Uterus (tissue), 2 donors: ENCODE results near the gene HEMK1.

ENCODE experiments used
- POLR2A ChIP-seq, 2 donors: fragments of 450-650 bp; IDR thresholded peaks; one replicate each; pipeline ENCODE4 v1.6.1; 2016; ENCODE audit warnings: antibody characterized with exemption in 2 of 2, mild to moderate bottlenecking in 1 of 2, moderate library complexity in 1 of 2
- TF ChIP-seq, protein P1 (sequence below), 4 experiments: fragments of 200-600 bp in 2 of 4; fragments of 450-650 bp in 2 of 4; sonication (generic) in 2 of 4; IDR thresholded peaks; one replicate each; pipeline ENCODE4 v1.5.1; 2016 to 2019; ENCODE audit warnings: antibody characterized with exemption in 4 of 4, mild to moderate bottlenecking in 2 of 4, moderate library complexity in 1 of 4

DNA sequence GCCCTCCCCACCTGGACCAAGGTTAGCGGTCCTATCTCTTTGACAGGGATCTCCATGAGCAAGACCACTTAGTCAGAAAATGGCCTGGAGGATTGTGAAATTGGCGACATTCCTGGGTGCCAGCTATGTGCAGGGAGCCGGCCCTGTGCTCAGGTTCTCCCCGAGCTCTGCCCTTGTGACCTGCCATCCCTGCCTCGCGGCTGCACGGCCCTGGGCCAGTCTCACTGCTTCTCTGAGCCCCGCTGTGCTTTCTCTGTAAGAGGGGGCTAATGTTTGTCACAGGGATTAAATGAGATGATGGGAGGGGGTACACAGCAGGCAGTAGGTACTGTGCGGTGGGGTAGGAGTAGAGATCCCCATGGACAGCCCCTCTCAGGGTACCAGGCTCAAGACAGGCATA is 16.7 kb upstream of the HEMK1 start:
- TF ChIP-seq POLR2A (IDR thresholded peaks at IDR 0.05), result no peak
- TF ChIP-seq, protein P1, sequence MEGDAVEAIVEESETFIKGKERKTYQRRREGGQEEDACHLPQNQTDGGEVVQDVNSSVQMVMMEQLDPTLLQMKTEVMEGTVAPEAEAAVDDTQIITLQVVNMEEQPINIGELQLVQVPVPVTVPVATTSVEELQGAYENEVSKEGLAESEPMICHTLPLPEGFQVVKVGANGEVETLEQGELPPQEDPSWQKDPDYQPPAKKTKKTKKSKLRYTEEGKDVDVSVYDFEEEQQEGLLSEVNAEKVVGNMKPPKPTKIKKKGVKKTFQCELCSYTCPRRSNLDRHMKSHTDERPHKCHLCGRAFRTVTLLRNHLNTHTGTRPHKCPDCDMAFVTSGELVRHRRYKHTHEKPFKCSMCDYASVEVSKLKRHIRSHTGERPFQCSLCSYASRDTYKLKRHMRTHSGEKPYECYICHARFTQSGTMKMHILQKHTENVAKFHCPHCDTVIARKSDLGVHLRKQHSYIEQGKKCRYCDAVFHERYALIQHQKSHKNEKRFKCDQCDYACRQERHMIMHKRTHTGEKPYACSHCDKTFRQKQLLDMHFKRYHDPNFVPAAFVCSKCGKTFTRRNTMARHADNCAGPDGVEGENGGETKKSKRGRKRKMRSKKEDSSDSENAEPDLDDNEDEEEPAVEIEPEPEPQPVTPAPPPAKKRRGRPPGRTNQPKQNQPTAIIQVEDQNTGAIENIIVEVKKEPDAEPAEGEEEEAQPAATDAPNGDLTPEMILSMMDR (IDR thresholded peaks at IDR 0.05), result no peak
